Bronchial smooth muscle cell (primary cell): Measurements from ENCODE around the gene MANF. TPM values are rescaled to one million over a fixed set of nuclear protein-coding genes. Genes with fewer than 3 reads are reported as not detected.

Experiments
- total RNA-seq: library from RNA; depleted of rRNA; stranded (reverse); fragments of >200 nt; gene quantifications from 2 replicates; pipeline ENCODE4 v1.2.1, GENCODE V29; 2014

Gene MANF
- 44.6 and 90.5 TPM in 2 replicates for total RNA-seq

GRCh38 chr3:51384726-51385473 lies at the start of gene MANF:
Gene MANF (plus strand): TSS chr3:51385291. CDS start chr3:51385343, 52 bp downstream.

GRCh38 chr3:51391075-51391565 lies 6.0 kb downstream of the MANF start, which contains the start of gene RBM15B:
Gene RBM15B (plus strand): TSS chr3:51391285. CDS start chr3:51391400, 115 bp downstream.

Other genes starting within 250 kb of the MANF start
- 24.3 and 28.3 TPM in 2 replicates for gene RBM15B, start 6.0 kb downstream of the MANF start, total RNA-seq
- gene DCAF1, start 114.7 kb downstream of the MANF start, total RNA-seq, result 9.8 and 12.3 TPM in 2 replicates
- gene RAD54L2, start 153.4 kb downstream of the MANF start, total RNA-seq, result 9.9 and 11.2 TPM in 2 replicates